Measurements from ENCODE around the gene KCNJ18. TPM values are rescaled to one million over a fixed set of nuclear protein-coding genes. Genes with fewer than 3 reads are reported as not detected.
"Not testable (repeated sequence)": the region's sequence is repeated elsewhere in the genome, so short reads cannot be mapped to it uniquely, and the experiment has no call there.

Gene KCNJ18
- total RNA-seq, result not detected in 2 replicates
- polyA plus RNA-seq, result not detected in 2 replicates

DNA sequence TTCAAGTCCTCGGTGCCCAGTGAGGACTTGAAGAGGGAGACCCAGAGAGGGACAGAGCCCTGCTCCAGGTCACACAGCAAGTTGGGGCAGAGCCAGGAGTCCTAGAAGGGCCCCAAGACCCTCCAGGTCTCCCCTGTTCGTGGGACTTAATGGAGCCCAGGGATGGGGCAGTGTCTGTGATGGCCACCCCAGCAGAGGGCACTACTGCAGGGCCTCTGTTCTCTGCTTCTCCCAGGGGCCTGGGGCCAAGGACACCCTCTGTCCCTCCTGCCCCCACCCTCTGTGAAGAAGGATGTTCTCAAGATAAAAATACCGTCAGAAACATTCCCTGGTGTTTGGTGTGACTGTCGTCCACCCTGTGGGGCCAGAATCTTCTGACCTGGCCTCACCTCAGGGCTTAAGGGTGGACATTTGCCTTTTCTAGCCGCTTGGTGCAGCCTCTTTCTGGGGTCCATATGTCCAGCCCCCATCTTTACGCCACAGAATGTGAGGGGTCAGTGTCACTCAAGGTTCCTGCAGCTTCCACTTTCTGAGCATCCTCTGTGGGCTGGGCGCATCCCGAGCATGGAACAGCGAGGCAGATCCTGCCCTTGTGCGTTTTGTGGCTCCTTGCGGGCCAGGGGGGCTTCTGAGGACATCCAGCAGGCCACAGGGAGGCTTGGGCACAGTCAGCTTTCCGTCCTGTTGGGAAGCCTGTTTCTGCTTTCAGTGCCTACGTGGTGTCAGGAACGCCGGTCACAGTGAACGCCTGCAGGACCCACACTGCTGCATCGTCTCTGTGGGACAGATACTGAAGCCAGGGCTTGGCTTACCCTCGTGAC lies at the start of gene KCNJ18:
Gene KCNJ18 (plus strand): TSS at position 641 of the 821 bp plus-strand sequence. CDS start 10,264 bp downstream, outside the sequence.
- H3K4me1 ChIP-seq (ENCODE audit: insufficient read depth); H3K9me2 ChIP-seq (replicated peaks; ENCODE audit: insufficient read depth); DNase-seq (ENCODE audit: low spot score); H3K27ac ChIP-seq; H2AFZ ChIP-seq; H3K36me3 ChIP-seq (replicated peaks; ENCODE audit: insufficient read depth, low read depth); H3K4me2 ChIP-seq; H4K20me1 ChIP-seq (ENCODE audit: insufficient read depth, poor library complexity, severe bottlenecking); H3K9me3 ChIP-seq (ENCODE audit: low read depth); H3K4me3 ChIP-seq; H3K79me2 ChIP-seq; H3K27me3 ChIP-seq: not testable (repeated sequence)
- WGBS (ENCODE audit: low lambda C conversion rate, missing lambda C conversion rate), result 66% methylated on average over 18 of the region's 18 CpGs

GRCh38 chr17:21648125-21648524 lies 44.2 kb upstream of the KCNJ18 start:
- H3K9me2 ChIP-seq (replicated peaks; ENCODE audit: insufficient read depth), result not testable (repeated sequence)

GRCh38 chr17:21650043-21650442 lies 42.3 kb upstream of the KCNJ18 start:
- H3K9me2 ChIP-seq (replicated peaks; ENCODE audit: insufficient read depth); H3K27me3 ChIP-seq; DNase-seq (ENCODE audit: low spot score); H3K4me2 ChIP-seq; H2AFZ ChIP-seq; H3K9me3 ChIP-seq (ENCODE audit: low read depth); H4K20me1 ChIP-seq (ENCODE audit: insufficient read depth, poor library complexity, severe bottlenecking); H3K36me3 ChIP-seq (replicated peaks; ENCODE audit: insufficient read depth, low read depth); H3K79me2 ChIP-seq; H3K4me1 ChIP-seq (ENCODE audit: insufficient read depth); H3K27ac ChIP-seq; H3K4me3 ChIP-seq: not testable (repeated sequence)
- 17% methylated on average over 1 of the region's 1 CpG for WGBS (ENCODE audit: low lambda C conversion rate, missing lambda C conversion rate)

More at GRCh38 chr17:21648125-21648524, 44.2 kb upstream of the KCNJ18 start:
- not testable (repeated sequence) for H3K4me1 ChIP-seq (ENCODE audit: insufficient read depth); H3K4me3 ChIP-seq; H4K20me1 ChIP-seq (ENCODE audit: insufficient read depth, poor library complexity, severe bottlenecking); H3K27me3 ChIP-seq; H3K27ac ChIP-seq; H3K79me2 ChIP-seq; H3K36me3 ChIP-seq (replicated peaks; ENCODE audit: insufficient read depth, low read depth); H3K4me2 ChIP-seq; H3K9me3 ChIP-seq (ENCODE audit: low read depth); H2AFZ ChIP-seq; DNase-seq (ENCODE audit: low spot score)
- WGBS (ENCODE audit: low lambda C conversion rate, missing lambda C conversion rate), result 63% methylated on average over 6 of the region's 6 CpGs

DNA sequence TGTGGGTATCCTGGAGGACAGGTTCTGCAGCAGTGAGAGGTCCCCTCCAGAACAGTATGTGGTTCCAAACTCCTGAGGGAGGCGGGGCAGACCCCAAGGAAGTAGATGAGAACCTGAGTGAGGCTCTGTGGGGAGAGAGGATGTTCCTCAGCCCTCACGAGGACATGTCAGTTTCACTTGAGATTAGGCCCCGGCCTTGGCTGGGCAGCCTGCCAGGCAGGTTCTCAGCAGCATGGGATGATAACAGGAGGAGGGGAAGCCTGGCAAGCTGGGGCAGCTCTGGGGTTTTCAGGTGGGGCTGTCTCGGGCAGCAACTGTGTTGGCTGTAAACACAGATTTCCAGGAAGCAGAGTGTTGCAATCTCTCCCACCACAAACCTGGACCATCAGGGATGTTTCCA lies 40.3 kb upstream of the KCNJ18 start:
- not testable (repeated sequence) for H3K4me1 ChIP-seq (ENCODE audit: insufficient read depth); H3K27ac ChIP-seq; DNase-seq (ENCODE audit: low spot score); H3K9me2 ChIP-seq (replicated peaks; ENCODE audit: insufficient read depth); H3K27me3 ChIP-seq; H4K20me1 ChIP-seq (ENCODE audit: insufficient read depth, poor library complexity, severe bottlenecking); H3K36me3 ChIP-seq (replicated peaks; ENCODE audit: insufficient read depth, low read depth); H3K79me2 ChIP-seq; H3K4me3 ChIP-seq; H3K9me3 ChIP-seq (ENCODE audit: low read depth); H3K4me2 ChIP-seq; H2AFZ ChIP-seq
- 43% methylated on average over 4 of the region's 4 CpGs for WGBS (ENCODE audit: low lambda C conversion rate, missing lambda C conversion rate)

GRCh38 chr17:21653211-21653610 lies 39.1 kb upstream of the KCNJ18 start:
- H3K4me2 ChIP-seq; H3K27ac ChIP-seq; H2AFZ ChIP-seq; H3K36me3 ChIP-seq (replicated peaks; ENCODE audit: insufficient read depth, low read depth); H3K27me3 ChIP-seq; H3K4me3 ChIP-seq; DNase-seq (ENCODE audit: low spot score); H3K9me3 ChIP-seq (ENCODE audit: low read depth); H3K4me1 ChIP-seq (ENCODE audit: insufficient read depth); H3K9me2 ChIP-seq (replicated peaks; ENCODE audit: insufficient read depth); H3K79me2 ChIP-seq; H4K20me1 ChIP-seq (ENCODE audit: insufficient read depth, poor library complexity, severe bottlenecking): not testable (repeated sequence)
- 69% methylated on average over 10 of the region's 10 CpGs for WGBS (ENCODE audit: low lambda C conversion rate, missing lambda C conversion rate)

GRCh38 chr17:21656518-21657309 lies 35.6 kb upstream of the KCNJ18 start:
- H4K20me1 ChIP-seq (ENCODE audit: insufficient read depth, poor library complexity, severe bottlenecking), result not testable (repeated sequence)
- WGBS (ENCODE audit: low lambda C conversion rate, missing lambda C conversion rate), result 90% methylated on average over 47 of the region's 47 CpGs

GRCh38 chr17:21659635-21660034 lies 32.7 kb upstream of the KCNJ18 start:
- H3K4me1 ChIP-seq (ENCODE audit: insufficient read depth); H3K79me2 ChIP-seq; H3K9me3 ChIP-seq (ENCODE audit: low read depth); H4K20me1 ChIP-seq (ENCODE audit: insufficient read depth, poor library complexity, severe bottlenecking); H3K9me2 ChIP-seq (replicated peaks; ENCODE audit: insufficient read depth); DNase-seq (ENCODE audit: low spot score); H3K4me2 ChIP-seq; H3K4me3 ChIP-seq; H3K36me3 ChIP-seq (replicated peaks; ENCODE audit: insufficient read depth, low read depth); H2AFZ ChIP-seq; H3K27me3 ChIP-seq; H3K27ac ChIP-seq: not testable (repeated sequence)
- whole genome bisulfite sequencing (ENCODE audit: low lambda C conversion rate, missing lambda C conversion rate), result 58% methylated on average over 6 of the region's 7 CpGs

More at GRCh38 chr17:21656518-21657309, 35.6 kb upstream of the KCNJ18 start:
- not testable (repeated sequence) for H3K27ac ChIP-seq; H3K9me3 ChIP-seq (ENCODE audit: low read depth); DNase-seq (ENCODE audit: low spot score); H3K27me3 ChIP-seq; H3K4me2 ChIP-seq; H3K36me3 ChIP-seq (replicated peaks; ENCODE audit: insufficient read depth, low read depth); H3K4me3 ChIP-seq; H3K79me2 ChIP-seq; H2AFZ ChIP-seq; H3K4me1 ChIP-seq (ENCODE audit: insufficient read depth); H3K9me2 ChIP-seq (replicated peaks; ENCODE audit: insufficient read depth)

GRCh38 chr17:21661455-21661854 lies 30.9 kb upstream of the KCNJ18 start:
- not testable (repeated sequence) for H3K4me1 ChIP-seq (ENCODE audit: insufficient read depth); H3K27me3 ChIP-seq; DNase-seq (ENCODE audit: low spot score); H2AFZ ChIP-seq; H3K9me3 ChIP-seq (ENCODE audit: low read depth); H3K36me3 ChIP-seq (replicated peaks; ENCODE audit: insufficient read depth, low read depth); H3K9me2 ChIP-seq (replicated peaks; ENCODE audit: insufficient read depth); H3K27ac ChIP-seq; H4K20me1 ChIP-seq (ENCODE audit: insufficient read depth, poor library complexity, severe bottlenecking); H3K4me2 ChIP-seq; H3K79me2 ChIP-seq; H3K4me3 ChIP-seq
- 38% methylated on average over 1 of the region's 1 CpG for WGBS (ENCODE audit: low lambda C conversion rate, missing lambda C conversion rate)
